Endothelial cell (in vitro differentiated cells): Measurements from ENCODE around the gene KRT36. TPM values are rescaled to one million over a fixed set of nuclear protein-coding genes. Genes with fewer than 3 reads are reported as not detected.

ENCODE experiments used
- DNase-seq: peaks from one replicate; pipeline ENCODE4 v3.0.0; 2021; ENCODE audit warnings: low spot score
- H3K27ac Mint-ChIP-seq: one replicate; pipeline ENCODE4 v1.8.0; 2021; ENCODE audit warnings: mixed read lengths, inconsistent platforms; ENCODE audit not compliant: unreplicated experiment
- H3K27me3 Mint-ChIP-seq: one replicate; pipeline ENCODE4 v1.8.0; 2021; ENCODE audit warnings: mild to moderate bottlenecking, moderate library complexity, mixed read lengths, inconsistent platforms; ENCODE audit not compliant: unreplicated experiment
- H3K36me3 Mint-ChIP-seq: one replicate; pipeline ENCODE4 v1.8.0; 2021; ENCODE audit warnings: mild to moderate bottlenecking, low read depth, mixed read lengths, inconsistent platforms; ENCODE audit not compliant: unreplicated experiment
- H3K4me1 Mint-ChIP-seq: one replicate; pipeline ENCODE4 v1.8.0; 2021; ENCODE audit warnings: mild to moderate bottlenecking, mixed read lengths, inconsistent platforms; ENCODE audit not compliant: unreplicated experiment
- H3K4me3 Mint-ChIP-seq: one replicate; pipeline ENCODE4 v1.8.0; 2021; ENCODE audit warnings: mild to moderate bottlenecking, mixed read lengths, inconsistent platforms; ENCODE audit not compliant: unreplicated experiment
- H3K9me3 Mint-ChIP-seq: one replicate; pipeline ENCODE4 v1.8.0; 2021; ENCODE audit warnings: mixed read lengths, inconsistent platforms; ENCODE audit not compliant: unreplicated experiment
- CTCF ChIP-seq: fragments of 200-600 bp; sonication (generic); IDR thresholded peaks from one replicate; pipeline ENCODE4 v1.5.0; 2021; ENCODE audit warnings: antibody characterized with exemption; ENCODE audit not compliant: unreplicated experiment
- total RNA-seq: library from RNA; stranded (reverse); fragmentation: NEBNext Ultra II Directional; extraction: Animal tissue kit (Norgen Biotek cat#: 25700); gene quantifications from one replicate; pipeline ENCODE4 v1.2.1, GENCODE V29; 2021; ENCODE audit not compliant: unreplicated experiment

KRT36 gene
- total RNA-seq, 1 donor from 2014 or later, result not detected

- no peaks in the 10 kb centered on the region for H3K36me3 Mint-ChIP-seq
- H3K9me3 Mint-ChIP-seq, result no peaks in the 10 kb centered on the region
- no peak overlapping the region for H3K4me3 Mint-ChIP-seq
- no peak for TF ChIP-seq CTCF
- peaks cover 2% of the 10 kb centered on the region for H3K4me1 Mint-ChIP-seq
- peaks cover 3% of the 10 kb centered on the region for H3K27me3 Mint-ChIP-seq
- H3K27ac Mint-ChIP-seq, result no peak overlapping the region
- no peak for DNase-seq
Measured at GRCh38 chr17:41483531-41483930, 6.2 kb downstream of the KRT36 start.

- no peak for TF ChIP-seq CTCF
- Mint-ChIP-seq H3K9me3 (no peaks in the 10 kb centered on the region), H3K27ac (no peak within 1 kb of the TSS), H3K36me3 (no peaks in the 10 kb centered on the region), H3K4me3 (no peak within 1 kb of the TSS), H3K27me3 (peaks cover 1% of the 10 kb centered on the region), H3K4me1 (peaks cover 2% of the 10 kb centered on the region)
- no peak for DNase-seq
Measured at GRCh38 chr17:41481036-41481435, 8.7 kb downstream of the KRT36 start, which contains the start of gene KRT35. Gene KRT35, minus strand, starts transcription at chr17:41481151. Its CDS starts 54 bp downstream, at chr17:41481097.

- H3K27me3 Mint-ChIP-seq, result peaks cover 1% of the 10 kb centered on the region
- no peak for DNase-seq
- no peaks in the 10 kb centered on the region for H3K9me3 Mint-ChIP-seq
- H3K27ac Mint-ChIP-seq, result no peak overlapping the region
- no peak overlapping the region for H3K4me3 Mint-ChIP-seq
- H3K36me3 Mint-ChIP-seq, result no peaks in the 10 kb centered on the region
- no peak for TF ChIP-seq CTCF
- peaks cover 2% of the 10 kb centered on the region for H3K4me1 Mint-ChIP-seq
Measured at GRCh38 chr17:41480581-41480980, 9.1 kb downstream of the KRT36 start.

GRCh38 chr17:41480136-41480535, 9.6 kb downstream of the KRT36 start:
- TF ChIP-seq CTCF, result no peak
- H3K36me3 Mint-ChIP-seq, result no peaks in the 10 kb centered on the region
- H3K27me3 Mint-ChIP-seq, result peaks cover 1% of the 10 kb centered on the region
- no peak overlapping the region for H3K27ac Mint-ChIP-seq
- DNase-seq, result no peak
- no peak overlapping the region for H3K4me3 Mint-ChIP-seq
- no peaks in the 10 kb centered on the region for H3K9me3 Mint-ChIP-seq
- peaks cover 2% of the 10 kb centered on the region for H3K4me1 Mint-ChIP-seq

- H3K36me3 Mint-ChIP-seq, result no peaks in the 10 kb centered on the region
- H3K9me3 Mint-ChIP-seq, result no peaks in the 10 kb centered on the region
- H3K27me3 Mint-ChIP-seq, result peaks cover 1% of the 10 kb centered on the region
- H3K27ac Mint-ChIP-seq, result no peak overlapping the region
- H3K4me3 Mint-ChIP-seq, result no peak overlapping the region
- H3K4me1 Mint-ChIP-seq, result peaks cover 2% of the 10 kb centered on the region
- DNase-seq, result no peak
- TF ChIP-seq CTCF, result no peak
Measured at GRCh38 chr17:41478237-41478636, 11.5 kb downstream of the KRT36 start.
